DMS114 treated with DMSO at 0.1 percent for 48 hours (cell line): Measurements from ENCODE around the gene CENPN.

Experiments used
- DNase-seq: peaks from one replicate; lab custom pipeline; 2025; ENCODE audit not compliant: unreplicated experiment; lab: John Stamatoyannopoulos, UW

CENPN gene

GRCh38 chr16:81077076-81077940 is 70.3 kb downstream of the CENPN start, which contains the start of gene C16orf46:
Gene C16orf46, minus strand, starts transcription at chr16:81077238. Its CDS starts 13,283 bp downstream, at chr16:81063955.
- peak; percentile 91 for DNase-seq

DNA sequence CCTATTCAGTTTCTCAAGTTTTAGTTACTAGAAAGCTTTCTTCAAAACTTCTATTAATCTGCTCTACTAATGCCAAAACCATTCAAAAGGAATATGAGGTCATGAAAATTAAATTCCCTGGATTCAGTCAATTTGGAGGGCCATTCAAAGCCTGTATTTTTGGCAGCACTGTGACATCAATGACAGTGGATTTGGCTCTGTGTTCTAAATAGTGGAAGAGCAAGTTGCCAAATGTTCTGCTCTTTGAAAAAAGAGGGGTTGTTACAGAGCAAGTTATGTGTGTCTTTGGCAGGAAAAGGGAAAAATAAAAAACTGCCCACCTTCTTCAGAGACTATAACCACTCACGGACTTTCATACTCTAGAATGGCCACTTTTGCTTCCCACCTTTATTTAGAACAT is 73.2 kb downstream of the CENPN start:
- DNase-seq, result no peak

DNA sequence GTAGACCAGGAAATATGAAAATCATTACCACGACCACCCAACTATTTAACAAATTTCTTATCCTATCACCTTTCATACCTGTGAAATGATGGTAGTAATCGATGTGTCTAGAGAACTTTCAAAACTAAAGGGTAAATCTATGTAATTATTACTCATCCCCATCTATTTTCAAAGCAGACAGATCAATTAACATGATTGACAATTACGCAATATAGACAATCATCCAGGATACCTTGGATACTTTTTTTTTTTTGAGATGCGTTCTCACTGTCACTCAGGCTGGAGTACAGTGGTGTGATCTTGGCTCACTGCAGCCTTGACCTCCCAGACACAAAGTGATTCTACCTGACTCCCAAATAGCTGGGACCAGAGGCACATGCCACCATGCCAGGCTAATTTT is 74.0 kb downstream of the CENPN start:
- DNase-seq, result no peak
